GM12801 (cell line): ENCODE data around the gene CDH18.

Experiments used
- CTCF ChIP-seq: IDR thresholded peaks from one replicate; pipeline ENCODE4 v1.5.1; 2011; ENCODE audit warnings: control low read depth; ENCODE audit not compliant: insufficient read length; ENCODE audit errors: extremely low read depth

The CDH18 gene

DNA sequence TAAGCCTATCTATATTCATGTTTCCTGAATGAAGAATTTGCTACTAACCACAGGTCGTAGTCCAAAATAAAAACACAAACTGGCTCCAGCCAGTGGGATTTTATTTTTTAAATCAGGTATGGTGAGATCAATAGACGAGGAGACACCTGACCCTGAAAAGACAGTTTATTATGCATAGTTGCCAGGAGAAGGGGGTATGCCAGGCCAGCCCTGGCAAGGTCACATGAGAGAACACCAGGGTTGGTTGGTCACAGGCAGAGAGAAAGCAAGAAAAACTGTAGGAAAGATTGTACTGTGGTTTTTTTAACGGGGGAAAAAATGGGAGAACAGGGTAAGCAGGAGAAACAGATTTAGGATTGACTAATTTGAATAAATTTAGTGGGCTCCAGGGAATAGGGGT, 125.3 kb downstream of the CDH18 start:
- no peak for TF ChIP-seq CTCF

DNA sequence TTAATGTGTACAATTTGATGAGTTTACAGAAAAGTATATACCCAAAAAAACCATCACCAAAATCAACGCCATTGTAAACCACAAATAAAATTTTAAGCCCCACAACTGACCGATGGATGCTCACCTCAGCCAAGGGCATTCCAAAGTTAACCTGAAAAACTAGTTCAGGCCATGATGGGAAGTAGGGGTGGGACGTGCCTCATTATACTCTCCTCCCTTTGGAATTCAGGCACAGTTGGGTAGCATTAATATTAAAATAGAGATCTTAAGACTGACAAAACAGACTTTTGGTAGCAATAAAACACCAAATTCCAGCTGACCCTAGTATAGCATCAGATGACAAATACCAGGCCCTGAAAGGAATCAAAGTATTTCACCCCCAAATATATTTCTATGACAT, 129.0 kb downstream of the CDH18 start:
- no peak for TF ChIP-seq CTCF

DNA sequence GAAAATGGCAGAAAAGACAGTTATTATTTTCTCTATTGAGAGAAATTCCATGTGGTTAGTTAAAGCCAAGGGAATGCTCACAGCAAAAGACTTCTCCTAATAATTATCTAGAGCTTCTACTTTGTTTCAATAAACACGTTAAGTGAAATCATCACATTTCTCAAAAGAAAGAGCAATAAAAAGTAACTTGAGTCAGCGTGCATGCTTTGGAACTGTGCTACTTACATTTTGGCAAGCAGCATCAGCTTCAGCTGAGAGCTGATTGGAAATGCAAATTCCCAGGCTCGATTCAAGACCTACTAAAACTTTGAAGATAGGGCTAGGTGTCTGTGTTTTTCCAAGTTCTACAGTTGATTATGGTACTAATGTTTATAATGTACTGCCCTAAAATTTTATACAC, 132.1 kb downstream of the CDH18 start:
- no peak for TF ChIP-seq CTCF

GRCh38 chr5:19855453-19855852, 132.5 kb downstream of the CDH18 start:
- no peak for TF ChIP-seq CTCF

DNA sequence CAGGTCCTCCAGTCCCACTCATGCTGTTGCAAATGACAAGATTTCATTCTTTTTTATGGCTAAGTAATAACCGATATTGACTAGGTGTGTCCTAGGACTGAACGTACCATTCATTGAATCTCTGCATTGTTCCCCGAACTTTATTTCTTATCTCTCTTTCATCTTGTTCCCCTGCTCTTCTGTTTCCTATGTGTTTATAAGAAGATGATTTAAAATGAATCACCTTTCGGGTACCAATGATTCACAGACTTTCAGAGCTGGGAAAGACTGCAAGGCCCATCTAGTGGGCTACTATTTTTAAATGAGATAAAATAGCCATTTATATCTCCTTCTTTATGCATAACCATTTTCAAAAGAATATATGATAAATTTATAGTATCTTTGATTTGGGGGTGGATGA, 133.0 kb downstream of the CDH18 start:
- no peak for TF ChIP-seq CTCF

- no peak for TF ChIP-seq CTCF
These were observed 134.3 kb downstream of the CDH18 start for GRCh38 chr5:19853616-19854240.

- no peak for TF ChIP-seq CTCF
These were observed 150.3 kb downstream of the CDH18 start for GRCh38 chr5:19837536-19838174.

- TF ChIP-seq CTCF: no peak
These were observed 152.6 kb downstream of the CDH18 start for GRCh38 chr5:19835442-19835841.
